HEK293T (cell line): ENCODE results near the gene BTBD9.

Source experiments
- BHLHE40 ChIP-seq: fragments of 450-650 bp; IDR thresholded peaks from 2 replicates; pipeline ENCODE4 v1.6.1; 2016; ENCODE audit warnings: mild to moderate bottlenecking, moderate library complexity, borderline replicate concordance
- FOXA1 ChIP-seq: fragments of 450-650 bp; IDR thresholded peaks from 2 replicates; pipeline ENCODE4 v1.6.1; 2016; ENCODE audit warnings: mild to moderate bottlenecking
- FOXK2 ChIP-seq: fragments of 450-650 bp; IDR thresholded peaks from 2 replicates; pipeline ENCODE4 v1.6.1; 2016; ENCODE audit warnings: mild to moderate bottlenecking
- FOXM1 ChIP-seq: fragments of 450-650 bp; IDR thresholded peaks from 2 replicates; pipeline ENCODE4 v1.6.1; 2017; ENCODE audit warnings: mild to moderate bottlenecking, borderline replicate concordance
- HDGF ChIP-seq: fragments of 450-650 bp; IDR thresholded peaks from 2 replicates; pipeline ENCODE4 v1.6.1; 2017; ENCODE audit warnings: antibody characterized with exemption, borderline replicate concordance
- SUZ12 ChIP-seq: fragments of 450-650 bp; IDR thresholded peaks from 2 replicates; pipeline ENCODE4 v1.6.1; 2016; ENCODE audit warnings: mild to moderate bottlenecking
- ZNF384 ChIP-seq: fragments of 450-650 bp; IDR thresholded peaks from 2 replicates; pipeline ENCODE4 v1.6.1; 2016

DNA sequence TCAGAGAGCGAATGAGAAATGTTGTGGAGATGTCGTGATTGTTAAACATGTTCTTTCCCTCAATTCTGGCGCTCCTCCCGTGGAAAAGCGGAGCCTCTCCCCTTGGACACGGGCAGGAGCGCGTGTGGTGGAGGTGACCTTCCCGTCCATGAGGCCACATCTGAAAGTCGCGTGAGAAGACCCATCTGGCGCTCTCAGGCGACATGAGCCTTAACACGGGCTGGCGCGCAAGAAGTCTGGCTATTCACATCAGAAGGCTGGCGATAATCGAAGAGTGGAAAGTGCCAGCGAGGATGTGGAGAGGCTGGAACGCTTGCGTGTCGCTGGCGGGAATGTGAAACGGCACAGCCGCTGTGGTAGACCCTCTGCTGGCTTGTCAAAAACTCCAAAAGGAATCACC, 478.9 kb downstream of the BTBD9 start:
- no peak for TF ChIP-seq HDGF
- TF ChIP-seq SUZ12, result no peak
- TF ChIP-seq ZNF384, result no peak
- TF ChIP-seq FOXM1, result no peak
- no peak for TF ChIP-seq BHLHE40
- TF ChIP-seq FOXA1, result no peak
- TF ChIP-seq FOXK2, result no peak
